Liver (tissue), 9 donors: ENCODE results near the gene METTL6. TPM values are rescaled to one million over a fixed set of nuclear protein-coding genes. Genes with fewer than 3 reads are reported as not detected.

Experiments
- DNase-seq: peaks from one replicate; pipeline ENCODE4 v3.0.0-alpha.2; 2017; ENCODE audit warnings: low spot score
- H3K27ac ChIP-seq, 2 donors: one replicate each; pipeline ENCODE4 v1.7.0; 2013; ENCODE audit warnings: inconsistent platforms in 2 of 2, low read length in 2 of 2, control low read depth in 1 of 2, low read depth in 1 of 2, mild to moderate bottlenecking in 1 of 2
- H3K27me3 ChIP-seq, 4 donors: one replicate each; pipeline versions ENCODE4 v1.6.1 to v1.7.0; 2013; ENCODE audit warnings: low read length in 3 of 4, inconsistent platforms in 1 of 4, mild to moderate bottlenecking in 1 of 4, moderate library complexity in 1 of 4; ENCODE audit not compliant: control insufficient read depth in 4 of 4, insufficient read depth in 4 of 4
- H3K36me3 ChIP-seq, 4 donors: one replicate each; pipeline versions ENCODE4 v1.6.1 to v1.7.0; 2013; ENCODE audit warnings: low read length in 3 of 4, mild to moderate bottlenecking in 3 of 4, low read depth in 1 of 4, moderate library complexity in 1 of 4; ENCODE audit not compliant: control insufficient read depth in 4 of 4, insufficient read depth in 3 of 4
- H3K4me1 ChIP-seq, 4 donors: one replicate each; pipeline versions ENCODE4 v1.6.1 to v1.7.0; 2013; ENCODE audit warnings: low read length in 3 of 4, mild to moderate bottlenecking in 3 of 4, moderate library complexity in 1 of 4; ENCODE audit not compliant: control insufficient read depth in 4 of 4, insufficient read depth in 4 of 4
- H3K4me3 ChIP-seq, 3 donors: one replicate each; pipeline versions ENCODE4 v1.6.1 to v1.7.0; 2013; ENCODE audit warnings: low read length in 3 of 3, control low read depth in 1 of 3, low read depth in 1 of 3, mild to moderate bottlenecking in 1 of 3
- H3K9ac ChIP-seq, 2 donors: one replicate each; pipeline ENCODE4 v1.7.0; 2013; ENCODE audit warnings: low read length in 2 of 2, mild to moderate bottlenecking in 2 of 2, moderate library complexity in 2 of 2, control low read depth in 1 of 2, low read depth in 1 of 2
- H3K9me3 ChIP-seq, 4 donors: one replicate each; pipeline versions ENCODE4 v1.6.1 to v1.7.0; 2013; ENCODE audit warnings: low read length in 3 of 4; ENCODE audit not compliant: control insufficient read depth in 4 of 4
- ATF3 ChIP-seq: IDR thresholded peaks from 2 replicates; pipeline ENCODE4 v1.6.1; 2016; ENCODE audit warnings: antibody characterized with exemption
- EGR1 ChIP-seq, 2 donors: IDR thresholded peaks; 2 replicates each; pipeline ENCODE4 v1.6.1; 2016 to 2018; ENCODE audit warnings: antibody characterized with exemption in 2 of 2, low read depth in 2 of 2
- FOXA2 ChIP-seq: IDR thresholded peaks from 2 replicates; pipeline ENCODE4 v1.6.1; 2016; ENCODE audit warnings: antibody characterized with exemption
- HNF4G ChIP-seq: IDR thresholded peaks from 2 replicates; pipeline ENCODE4 v1.6.1; 2016; ENCODE audit warnings: antibody characterized with exemption
- JUND ChIP-seq, 2 donors: IDR thresholded peaks; 2 replicates each; pipeline ENCODE4 v1.6.1; 2016; ENCODE audit warnings: antibody characterized with exemption in 2 of 2
- RAD21 ChIP-seq, 2 donors: IDR thresholded peaks; 2 replicates each; pipeline ENCODE4 v1.6.1; 2016; ENCODE audit warnings: antibody characterized with exemption in 2 of 2, mild to moderate bottlenecking in 2 of 2
- REST ChIP-seq: IDR thresholded peaks from 2 replicates; pipeline ENCODE4 v1.6.1; 2016; ENCODE audit warnings: antibody characterized with exemption, mild to moderate bottlenecking
- RXRA ChIP-seq, 2 donors: IDR thresholded peaks; 2 replicates each; pipeline ENCODE4 v1.6.1; 2017 to 2018; ENCODE audit warnings: antibody characterized with exemption in 2 of 2, mild to moderate bottlenecking in 1 of 2
- WGBS: extraction: QIAGEN DNeasy Blood & Tissue Kit; methylation state at CpG from one replicate; pipeline ENCODE4 v1.1.7; 2013; 5-methylcytosine and 5-hydroxymethylcytosine counted together
- polyA plus RNA-seq, 2 donors: library from polyadenylated mRNA; stranded (reverse) in 1 of 2; unstranded in 1 of 2; fragments of 200-250 nt in 1 of 2; fragments of >200 nt in 1 of 2; fragmentation: Nextera tagmentation in 1 of 2; extraction: Ambion mirVana in 1 of 2; gene quantifications; one replicate each; pipeline versions ENCODE4 v1.2.1 to v1.2.3, GENCODE V29; 2013 to 2015
- total RNA-seq, 2 donors: library from RNA; depleted of rRNA; stranded (reverse); fragments of >200 nt; gene quantifications; one replicate each; pipeline ENCODE4 v1.2.3, GENCODE V29; 2014
- donor health status: healthy.
- donor health status: healthy.
- donor health status: healthy.
- donor health status: healthy.
- donor health status: healthy.

METTL6 gene
- total and polyA plus RNA-seq, 4 donors: 2.0 to 9.1 (median 5.9) TPM

GRCh38 chr3:15465876-15466585 is 38.7 kb upstream of the METTL6 start (continued):
- TF ChIP-seq REST: no peak
- no peak for TF ChIP-seq EGR1 (IDR thresholded peaks at IDR 0.05; ENCODE audit: low read depth in 2 of 2)
- TF ChIP-seq HNF4G: no peak
- no peak for TF ChIP-seq RXRA (IDR thresholded peaks at IDR 0.05)
- no peak for TF ChIP-seq ATF3
- TF ChIP-seq JUND (IDR thresholded peaks at IDR 0.05): no peak

- Histone ChIP-seq H3K9ac (no peak overlapping the region), H3K4me1 (no peaks in the 10 kb centered on the region), H3K4me3 (no peak overlapping the region), H3K27me3 (no peaks in the 10 kb centered on the region), H3K9me3 (no peaks in the 10 kb centered on the region), H3K27ac (no peak overlapping the region), H3K36me3 (peaks cover 0 to 3% (median 0%) of the 10 kb centered on the region in 4 donors)
- 91% methylated on average over 5 of the region's 5 CpGs for WGBS
- TF ChIP-seq RAD21 (IDR thresholded peaks at IDR 0.05): no peak
- TF ChIP-seq ATF3: no peak
- no peak for TF ChIP-seq FOXA2
- no peak for DNase-seq
Measured at GRCh38 chr3:15462451-15462850, 35.1 kb upstream of the METTL6 start.

- Histone ChIP-seq H3K27me3 (no peaks in the 10 kb centered on the region), H3K9ac (no peak overlapping the region), H3K4me1 (no peaks in the 10 kb centered on the region), H3K27ac (no peak overlapping the region), H3K9me3 (no peaks in the 10 kb centered on the region), H3K36me3 (peaks cover 0 to 3% (median 0%) of the 10 kb centered on the region in 4 donors), H3K4me3 (no peak overlapping the region)
- WGBS: 65% methylated on average over 4 of the region's 4 CpGs
- TF ChIP-seq FOXA2 (no peak), RAD21 (IDR thresholded peaks at IDR 0.05) (no peak), REST (no peak)
- DNase-seq: no peak
Measured at GRCh38 chr3:15460891-15461531, 33.7 kb upstream of the METTL6 start.
